ENCODE measurements around the gene NUDT19. TPM values are rescaled to one million over a fixed set of nuclear protein-coding genes. Genes with fewer than 3 reads are reported as not detected.
A peak's percentile ranks its signal among the peaks of the same experiment; 100 is the strongest.
"Not testable (repeated sequence)": the region's sequence is repeated elsewhere in the genome, so short reads cannot be mapped to it uniquely, and the experiment has no call there.

NUDT19 gene
- total and polyA plus RNA-seq, 8 donors = 9.5 to 16.6 (median 11.0) TPM

DNA sequence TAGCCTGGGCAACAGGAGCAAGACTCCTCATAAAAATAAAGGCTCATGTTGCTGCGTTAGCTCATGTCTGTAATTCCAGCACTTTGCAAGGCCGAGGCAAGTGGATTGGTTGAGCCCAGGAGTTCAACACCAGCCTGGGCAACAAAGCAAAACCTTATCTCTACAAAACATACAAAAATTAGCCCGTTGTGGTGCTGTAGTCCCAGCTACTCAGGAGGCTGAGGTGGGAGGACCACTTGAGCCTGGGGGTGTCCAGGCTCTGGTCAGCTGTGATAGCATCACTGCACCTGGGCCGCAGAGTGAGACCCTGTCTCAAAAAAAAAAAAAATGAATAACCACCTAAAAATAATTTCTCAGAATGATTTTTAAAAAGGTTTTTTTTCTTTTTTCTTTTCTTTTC is 3.9 kb upstream of the NUDT19 start:
- Histone ChIP-seq H3K9me3 (no peaks in the 10 kb centered on the region), H3K27ac (no peak overlapping the region), H3K4me1 (peaks cover 4 to 20% of the 10 kb centered on the region in 2 donors), H3K4me3 (no peak overlapping the region), H3K36me3 (no peaks in the 10 kb centered on the region), H3K27me3 (no peaks in the 10 kb centered on the region)
- TF ChIP-seq, protein P1, sequence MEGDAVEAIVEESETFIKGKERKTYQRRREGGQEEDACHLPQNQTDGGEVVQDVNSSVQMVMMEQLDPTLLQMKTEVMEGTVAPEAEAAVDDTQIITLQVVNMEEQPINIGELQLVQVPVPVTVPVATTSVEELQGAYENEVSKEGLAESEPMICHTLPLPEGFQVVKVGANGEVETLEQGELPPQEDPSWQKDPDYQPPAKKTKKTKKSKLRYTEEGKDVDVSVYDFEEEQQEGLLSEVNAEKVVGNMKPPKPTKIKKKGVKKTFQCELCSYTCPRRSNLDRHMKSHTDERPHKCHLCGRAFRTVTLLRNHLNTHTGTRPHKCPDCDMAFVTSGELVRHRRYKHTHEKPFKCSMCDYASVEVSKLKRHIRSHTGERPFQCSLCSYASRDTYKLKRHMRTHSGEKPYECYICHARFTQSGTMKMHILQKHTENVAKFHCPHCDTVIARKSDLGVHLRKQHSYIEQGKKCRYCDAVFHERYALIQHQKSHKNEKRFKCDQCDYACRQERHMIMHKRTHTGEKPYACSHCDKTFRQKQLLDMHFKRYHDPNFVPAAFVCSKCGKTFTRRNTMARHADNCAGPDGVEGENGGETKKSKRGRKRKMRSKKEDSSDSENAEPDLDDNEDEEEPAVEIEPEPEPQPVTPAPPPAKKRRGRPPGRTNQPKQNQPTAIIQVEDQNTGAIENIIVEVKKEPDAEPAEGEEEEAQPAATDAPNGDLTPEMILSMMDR (IDR thresholded peaks at IDR 0.05) = no peak
- intact Hi-C loops (cut with DNase I) = no loop called here
- ATAC-seq (no peak), DNase-seq (no peak)

- intact Hi-C loops (cut with DNase I) = no loop called here
- DNase-seq = no peak
- no peaks in the 10 kb centered on the region for H3K27me3 ChIP-seq
Observed at GRCh38 chr19:32688311-32688710, 3.3 kb upstream of the NUDT19 start.

DNA sequence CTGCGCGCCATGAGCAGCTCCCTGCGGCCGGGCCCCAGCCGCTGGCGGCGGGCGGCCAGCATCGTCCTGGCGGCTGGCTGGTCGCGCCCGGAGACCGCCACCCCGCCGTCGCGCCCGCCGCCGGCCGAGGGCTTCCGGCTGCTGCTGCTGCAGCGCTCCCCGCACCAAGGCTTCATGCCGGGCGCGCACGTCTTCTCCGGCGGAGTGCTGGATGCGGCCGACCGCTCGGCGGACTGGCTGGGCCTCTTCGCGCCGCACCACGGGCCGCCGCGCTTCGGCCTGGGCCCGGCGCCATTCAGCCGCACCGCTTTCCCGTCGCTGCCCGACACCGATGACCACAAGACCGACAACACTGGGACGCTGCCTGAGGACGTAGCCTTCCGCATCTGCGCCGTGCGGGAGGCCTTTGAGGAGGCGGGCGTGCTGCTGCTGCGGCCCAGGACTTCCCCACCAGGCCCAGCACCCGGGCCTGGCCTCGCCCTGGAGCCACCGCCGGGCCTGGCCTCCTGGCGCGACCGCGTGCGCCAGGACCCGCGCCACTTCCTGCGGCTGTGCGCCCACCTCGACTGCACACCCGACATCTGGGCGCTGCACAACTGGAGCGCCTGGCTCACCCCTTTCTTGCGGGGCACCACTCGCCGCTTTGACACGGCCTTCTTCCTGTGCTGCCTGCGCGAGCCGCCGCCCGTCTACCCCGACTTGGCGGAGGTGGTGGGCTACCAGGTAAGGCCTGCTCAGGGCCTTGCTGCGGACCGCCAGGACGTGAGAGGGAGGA is 518 bp downstream of the NUDT19 start:
- H3K4me1 ChIP-seq = peaks cover 31 to 64% of the 10 kb centered on the region in 2 donors
- peak; percentile 81 for ATAC-seq

More at GRCh38 chr19:32688311-32688710, 3.3 kb upstream of the NUDT19 start:
- Histone ChIP-seq H3K36me3 (no peaks in the 10 kb centered on the region), H3K27ac (no peak overlapping the region), H3K9me3 (no peaks in the 10 kb centered on the region), H3K4me1 (peaks cover 10 to 26% of the 10 kb centered on the region in 2 donors), H3K4me3 (no peak overlapping the region)
- no peak for ATAC-seq
- TF ChIP-seq, protein P1 (IDR thresholded peaks at IDR 0.05) = no peak

GRCh38 chr19:32692727-32693061 is 1.1 kb downstream of the NUDT19 start:
- Histone ChIP-seq H3K4me1 (peaks cover 31 to 70% of the 10 kb centered on the region in 2 donors), H3K27ac (peak overlapping the region; percentile 85 to 92), H3K9me3 (no peaks in the 10 kb centered on the region), H3K4me3 (peak overlapping the region; percentile 75 to 81), H3K27me3 (no peaks in the 10 kb centered on the region), H3K36me3 (no peaks in the 10 kb centered on the region)
- intact Hi-C loops (cut with DNase I) = no loop called here
- DNase-seq (no peak), ATAC-seq (peak; percentile 5)
- TF ChIP-seq, protein P1 (IDR thresholded peaks at IDR 0.05) = no peak

More for the DNA sequence above, 518 bp downstream of the NUDT19 start:
- peak; percentile 54 to 94 (median 74) for DNase-seq
- Histone ChIP-seq H3K27me3 (no peaks in the 10 kb centered on the region), H3K9me3 (no peaks in the 10 kb centered on the region), H3K27ac (peak overlapping the region; percentile 85 to 92), H3K36me3 (no peaks in the 10 kb centered on the region), H3K4me3 (peak overlapping the region; percentile 75 to 81)
- intact Hi-C loops (cut with DNase I) = no loop called here
- TF ChIP-seq, protein P1 (IDR thresholded peaks at IDR 0.05) = no peak

- DNase-seq; ATAC-seq; intact Hi-C loops (cut with DNase I); H3K27me3 ChIP-seq; H3K9me3 ChIP-seq; H3K36me3 ChIP-seq: not testable (repeated sequence)
- Histone ChIP-seq H3K27ac (peak overlapping the region in 1 of 2 donors; percentile 92), H3K4me1 (peaks cover 31 to 72% of the 10 kb centered on the region in 2 donors), H3K4me3 (peak overlapping the region; percentile 75 to 81)
Observed at GRCh38 chr19:32693151-32694108, 1.8 kb downstream of the NUDT19 start.

- H3K4me1 ChIP-seq = peaks cover 31 to 76% of the 10 kb centered on the region in 2 donors
- DNase-seq; H3K36me3 ChIP-seq; ATAC-seq; H3K27me3 ChIP-seq; intact Hi-C loops (cut with DNase I); H3K9me3 ChIP-seq: not testable (repeated sequence)
- peak overlapping the region; percentile 8 to 75 for H3K4me3 ChIP-seq
- H3K27ac ChIP-seq = peak overlapping the region in 1 of 2 donors; percentile 92
Observed at GRCh38 chr19:32694316-32694715, 2.7 kb downstream of the NUDT19 start.

- DNase-seq; H3K27me3 ChIP-seq; H3K9me3 ChIP-seq; ATAC-seq; intact Hi-C loops (cut with DNase I): not testable (repeated sequence)
- Histone ChIP-seq H3K36me3 (peaks cover 0 to 15% of the 10 kb centered on the region in 2 donors), H3K27ac (peak overlapping the region in 1 of 2 donors; percentile 92), H3K4me3 (peak overlapping the region; percentile 8 to 75), H3K4me1 (peaks cover 31 to 76% of the 10 kb centered on the region in 2 donors)
Observed at GRCh38 chr19:32694851-32695250, 3.2 kb downstream of the NUDT19 start.

GRCh38 chr19:32695506-32695905 is 3.9 kb downstream of the NUDT19 start:
- H3K36me3 ChIP-seq = peaks cover 0 to 21% of the 10 kb centered on the region in 2 donors
- H3K4me1 ChIP-seq = peaks cover 31 to 72% of the 10 kb centered on the region in 2 donors
- peak overlapping the region in 1 of 2 donors; percentile 92 for H3K27ac ChIP-seq
- ATAC-seq; DNase-seq; H3K4me3 ChIP-seq; H3K9me3 ChIP-seq; intact Hi-C loops (cut with DNase I); H3K27me3 ChIP-seq: not testable (repeated sequence)

Measured in left lung (tissue), 10 donors.